Smooth muscle cell (in vitro differentiated cells): ENCODE data around the gene ZDHHC18. TPM values are rescaled to one million over a fixed set of nuclear protein-coding genes. Genes with fewer than 3 reads are reported as not detected.
A peak's percentile ranks its signal among the peaks of the same experiment; 100 is the strongest.
"Not testable (repeated sequence)": the region's sequence is repeated elsewhere in the genome, so short reads cannot be mapped to it uniquely, and the experiment has no call there.

Source experiments
- DNase-seq: peaks from one replicate; lab custom pipeline; 2025; ENCODE audit not compliant: unreplicated experiment; lab: John Stamatoyannopoulos, UW
- H2AFZ ChIP-seq: fragments of 200-600 bp; sonication (generic); 2 replicates; pipeline ENCODE4 v1.6.0; 2016; ENCODE audit warnings: antibody characterized with exemption, low read depth, mild to moderate bottlenecking
- H3F3A ChIP-seq: fragments of 200-600 bp; sonication (generic); 2 replicates; pipeline ENCODE4 v1.6.0; 2017; ENCODE audit warnings: antibody characterized with exemption, low read depth
- H3K27ac ChIP-seq: fragments of 200-600 bp; sonication (generic); 2 replicates; pipeline ENCODE4 v1.5.1; 2016; ENCODE audit warnings: low read depth, mild to moderate bottlenecking
- H3K27me3 ChIP-seq: fragments of 200-600 bp; sonication (generic); 2 replicates; pipeline ENCODE4 v1.6.1; 2016; ENCODE audit warnings: low read depth, mild to moderate bottlenecking
- H3K36me3 ChIP-seq: fragments of 200-600 bp; sonication (generic); 2 replicates; pipeline ENCODE4 v1.5.1; 2016; ENCODE audit warnings: low read depth
- H3K4me1 ChIP-seq: fragments of 200-600 bp; sonication (generic); 2 replicates; pipeline ENCODE4 v1.5.1; 2016; ENCODE audit warnings: low read depth
- H3K4me2 ChIP-seq: fragments of 200-600 bp; sonication (generic); 2 replicates; pipeline ENCODE4 v1.6.0; 2016; ENCODE audit warnings: mild to moderate bottlenecking
- H3K4me3 ChIP-seq: fragments of 200-600 bp; sonication (generic); 2 replicates; pipeline ENCODE4 v1.5.1; 2016; ENCODE audit warnings: mild to moderate bottlenecking
- H3K79me2 ChIP-seq: fragments of 200-600 bp; sonication (generic); 2 replicates; pipeline ENCODE4 v1.6.0; 2016; ENCODE audit warnings: low read depth, mild to moderate bottlenecking
- H3K9ac ChIP-seq: fragments of 200-600 bp; sonication (generic); 2 replicates; pipeline ENCODE4 v1.6.0; 2016; ENCODE audit warnings: low read depth
- H3K9me3 ChIP-seq: fragments of 200-600 bp; sonication (generic); replicated peaks from 2 replicates; pipeline ENCODE4 v1.5.1; 2016; ENCODE audit warnings: low read depth
- H4K20me1 ChIP-seq: fragments of 200-600 bp; sonication (generic); 2 replicates; pipeline ENCODE4 v1.6.0; 2016; ENCODE audit warnings: low read depth
- WGBS: methylation state at CpG from one replicate; pipeline ENCODE4 v1.1.7; 2016; ENCODE audit warnings: low lambda C conversion rate; 5-methylcytosine and 5-hydroxymethylcytosine counted together
- polyA plus RNA-seq: library from polyadenylated mRNA; unstranded; fragments of >200 nt; fragmentation: Nextera tagmentation; extraction: Ambion mirVana; gene quantifications from 2 replicates; pipeline ENCODE4 v1.2.1, GENCODE V29; 2016
- total RNA-seq: library from RNA; depleted of rRNA; stranded (reverse); fragments of >200 nt; gene quantifications from 2 replicates; pipeline ENCODE4 v1.2.3, GENCODE V29; 2014
- TF ChIP-seq, protein P1 (sequence below): fragments of 200-600 bp; sonication (generic); IDR thresholded peaks from 2 replicates; pipeline ENCODE4 v1.5.1; 2017; ENCODE audit warnings: borderline replicate concordance, mild to moderate bottlenecking, antibody characterized with exemption; ENCODE audit not compliant: insufficient read depth, poor library complexity, severe bottlenecking

Gene ZDHHC18
- total and polyA plus RNA-seq, 2 experiments from 2014 or later, result 20.3 to 52.5 TPM

DNA sequence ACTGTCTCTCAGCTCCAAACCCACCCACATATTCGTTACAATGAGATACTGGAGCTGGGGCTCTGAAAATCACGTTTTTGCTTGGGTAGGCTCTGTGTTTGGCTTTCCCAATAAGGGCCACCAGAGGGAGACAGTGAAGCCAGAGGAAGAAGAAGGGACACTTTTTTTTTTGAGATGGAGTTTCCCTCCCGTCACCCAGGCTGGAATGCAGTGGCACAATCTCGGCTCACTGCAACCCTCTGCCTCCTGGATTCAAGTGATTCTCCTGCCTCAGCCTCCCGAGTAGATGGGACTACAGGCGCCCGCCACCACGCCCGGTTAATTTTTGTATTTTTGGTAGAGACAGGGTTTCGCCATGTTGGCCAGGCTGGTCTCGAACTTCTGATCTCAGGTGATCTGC lies 16.4 kb upstream of the ZDHHC18 start:
- TF ChIP-seq, protein P1, sequence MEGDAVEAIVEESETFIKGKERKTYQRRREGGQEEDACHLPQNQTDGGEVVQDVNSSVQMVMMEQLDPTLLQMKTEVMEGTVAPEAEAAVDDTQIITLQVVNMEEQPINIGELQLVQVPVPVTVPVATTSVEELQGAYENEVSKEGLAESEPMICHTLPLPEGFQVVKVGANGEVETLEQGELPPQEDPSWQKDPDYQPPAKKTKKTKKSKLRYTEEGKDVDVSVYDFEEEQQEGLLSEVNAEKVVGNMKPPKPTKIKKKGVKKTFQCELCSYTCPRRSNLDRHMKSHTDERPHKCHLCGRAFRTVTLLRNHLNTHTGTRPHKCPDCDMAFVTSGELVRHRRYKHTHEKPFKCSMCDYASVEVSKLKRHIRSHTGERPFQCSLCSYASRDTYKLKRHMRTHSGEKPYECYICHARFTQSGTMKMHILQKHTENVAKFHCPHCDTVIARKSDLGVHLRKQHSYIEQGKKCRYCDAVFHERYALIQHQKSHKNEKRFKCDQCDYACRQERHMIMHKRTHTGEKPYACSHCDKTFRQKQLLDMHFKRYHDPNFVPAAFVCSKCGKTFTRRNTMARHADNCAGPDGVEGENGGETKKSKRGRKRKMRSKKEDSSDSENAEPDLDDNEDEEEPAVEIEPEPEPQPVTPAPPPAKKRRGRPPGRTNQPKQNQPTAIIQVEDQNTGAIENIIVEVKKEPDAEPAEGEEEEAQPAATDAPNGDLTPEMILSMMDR, result peak; percentile 64

DNA sequence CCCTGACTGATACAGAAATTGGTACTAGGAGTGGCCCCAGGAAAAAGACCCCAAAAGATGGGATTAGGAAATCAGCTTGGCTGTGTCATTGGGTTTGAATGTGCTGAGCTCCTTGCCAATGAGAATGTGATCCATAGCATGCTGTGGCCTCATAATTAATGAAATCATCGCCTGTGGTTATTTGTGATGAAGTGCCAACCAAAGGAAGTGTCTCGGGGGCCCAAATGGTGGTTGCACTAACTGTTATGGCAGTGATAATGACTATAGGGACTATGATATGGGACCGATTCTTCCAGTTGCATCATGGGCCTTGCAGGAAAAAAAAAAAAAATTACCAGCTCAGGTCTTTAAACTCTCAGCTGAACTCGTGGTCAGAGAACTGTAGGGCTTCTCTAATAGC lies 15.4 kb upstream of the ZDHHC18 start:
- Histone ChIP-seq H3K4me3 (no peak overlapping the region), H3F3A (no peaks in the 10 kb centered on the region), H3K9ac (no peak overlapping the region), H3K27me3 (no peaks in the 10 kb centered on the region), H4K20me1 (no peaks in the 10 kb centered on the region), H3K79me2 (no peaks in the 10 kb centered on the region), H3K4me2 (no peak overlapping the region), H3K27ac (no peak overlapping the region), H3K36me3 (no peaks in the 10 kb centered on the region), H3K4me1 (no peaks in the 10 kb centered on the region), H3K9me3 (no peaks in the 10 kb centered on the region), H2AFZ (no peak overlapping the region)
- no peak for DNase-seq
- WGBS, result 84% methylated on average over 4 of the region's 4 CpGs
- TF ChIP-seq, protein P1, result no peak

More for the DNA sequence above, 16.4 kb upstream of the ZDHHC18 start:
- H3K27me3 ChIP-seq, H2AFZ ChIP-seq, H3K9ac ChIP-seq, H4K20me1 ChIP-seq, H3K36me3 ChIP-seq, H3K4me3 ChIP-seq, H3K9me3 ChIP-seq, H3K4me1 ChIP-seq, H3K79me2 ChIP-seq, H3F3A ChIP-seq, H3K27ac ChIP-seq, H3K4me2 ChIP-seq, DNase-seq: not testable (repeated sequence)
- WGBS, result 61% methylated on average over 11 of the region's 11 CpGs

DNA sequence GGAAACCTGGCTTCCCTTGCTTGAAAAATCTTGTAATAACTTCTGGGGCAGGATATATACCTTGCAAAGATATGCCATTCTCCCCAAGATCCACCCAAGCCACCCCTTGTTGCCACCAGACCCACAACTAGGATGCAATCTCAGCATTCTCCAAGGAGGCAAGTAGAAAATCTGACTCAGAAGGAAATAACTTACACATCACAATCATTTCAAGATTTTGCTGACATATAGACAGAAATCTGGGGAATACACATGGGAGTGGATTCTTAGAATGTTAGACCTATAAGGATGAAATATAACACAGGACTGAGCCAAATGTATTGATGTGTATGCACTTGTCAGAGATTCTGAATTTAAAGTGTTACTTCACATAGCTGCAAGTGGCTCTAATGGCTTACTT lies 14.8 kb upstream of the ZDHHC18 start:
- no peaks in the 10 kb centered on the region for H4K20me1 ChIP-seq
- H3F3A ChIP-seq, result no peaks in the 10 kb centered on the region
- H3K27ac ChIP-seq, result no peak overlapping the region
- no peaks in the 10 kb centered on the region for H3K79me2 ChIP-seq
- H3K36me3 ChIP-seq, result no peaks in the 10 kb centered on the region
- H3K9me3 ChIP-seq, result no peaks in the 10 kb centered on the region
- H3K4me3 ChIP-seq, result no peak overlapping the region
- TF ChIP-seq, protein P1, result no peak
- H3K4me2 ChIP-seq, result no peak overlapping the region
- no peak for DNase-seq
- H3K9ac ChIP-seq, result no peak overlapping the region
- H3K4me1 ChIP-seq, result no peaks in the 10 kb centered on the region
- H2AFZ ChIP-seq, result no peak overlapping the region
- H3K27me3 ChIP-seq, result no peaks in the 10 kb centered on the region

DNA sequence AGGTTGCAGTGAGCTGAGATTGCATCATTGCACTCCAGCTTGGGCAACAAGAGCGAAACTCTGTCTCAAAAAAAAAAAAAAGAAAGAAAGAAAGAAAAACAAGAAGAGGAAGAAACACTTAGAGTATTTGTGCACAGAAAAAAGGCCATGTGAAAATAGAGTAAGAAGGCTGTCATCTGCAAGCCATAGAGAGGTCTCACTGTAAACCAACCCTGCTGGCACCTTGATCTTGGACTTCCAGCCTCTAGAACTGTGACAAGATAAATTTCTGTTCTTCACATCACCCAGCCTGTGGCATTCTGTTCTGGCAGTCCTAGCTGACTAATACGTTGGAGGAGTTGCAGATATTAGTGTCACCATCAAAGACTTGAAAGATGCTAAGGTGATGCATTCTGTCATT lies 12.1 kb upstream of the ZDHHC18 start:
- H3K9ac ChIP-seq, result no peak overlapping the region
- no peaks in the 10 kb centered on the region for H3K79me2 ChIP-seq
- no peak overlapping the region for H3K4me3 ChIP-seq
- H3K27me3 ChIP-seq, result no peaks in the 10 kb centered on the region
- no peak for DNase-seq
- no peaks in the 10 kb centered on the region for H3K9me3 ChIP-seq
- WGBS, result 92% methylated on average over 2 of the region's 2 CpGs
- no peak overlapping the region for H2AFZ ChIP-seq
- H4K20me1 ChIP-seq, result no peaks in the 10 kb centered on the region
- H3K4me1 ChIP-seq, result no peaks in the 10 kb centered on the region
- H3K4me2 ChIP-seq, result no peak overlapping the region
- TF ChIP-seq, protein P1, result no peak
- H3F3A ChIP-seq, result no peaks in the 10 kb centered on the region
- H3K27ac ChIP-seq, result no peak overlapping the region
- H3K36me3 ChIP-seq, result no peaks in the 10 kb centered on the region
